Activated CD8-positive, alpha-beta T cell treated with anti-CD3 and anti-CD28 coated beads for 36 hours (primary cell): ENCODE results near the gene RETSAT. TPM values are rescaled to one million over a fixed set of nuclear protein-coding genes. Genes with fewer than 3 reads are reported as not detected.

ENCODE experiments used
- ATAC-seq: fragments of 200-7000 bp; cut with Tn5 transposase; one replicate; pipeline ENCODE4 v1.10.0; 2021; ENCODE audit warnings: mild to moderate bottlenecking, moderate library complexity
- CTCF ChIA-PET: fragments of 350-600 bp; sonication (Branson Sonifier 250); formaldehyde crosslinking; loops from one replicate; lab custom pipeline; 2021; ENCODE audit warnings: antibody characterized with exemption; lab: Charles Lee
- POLR2A ChIA-PET: fragments of 350-600 bp; sonication (Branson Sonifier 250); formaldehyde crosslinking; loops from one replicate; lab custom pipeline; 2021; ENCODE audit warnings: antibody characterized with exemption; lab: Charles Lee
- DNase-seq: peaks from one replicate; pipeline ENCODE4 v3.0.0-alpha.2; 2020
- H3K27ac Mint-ChIP-seq: one replicate; pipeline ENCODE4 v1.8.0; 2021; ENCODE audit warnings: mild to moderate bottlenecking, mixed read lengths
- H3K27me3 Mint-ChIP-seq: one replicate; pipeline ENCODE4 v1.8.0; 2021; ENCODE audit warnings: mixed read lengths
- H3K36me3 Mint-ChIP-seq: one replicate; pipeline ENCODE4 v1.8.0; 2021; ENCODE audit warnings: low read depth, mixed read lengths
- H3K4me1 Mint-ChIP-seq: one replicate; pipeline ENCODE4 v1.8.0; 2021; ENCODE audit warnings: low read depth, mixed read lengths
- H3K4me3 Mint-ChIP-seq: one replicate; pipeline ENCODE4 v1.8.0; 2021; ENCODE audit warnings: mild to moderate bottlenecking, moderate library complexity, mixed read lengths
- H3K9me3 Mint-ChIP-seq: one replicate; pipeline ENCODE4 v1.8.0; 2021; ENCODE audit warnings: mixed read lengths
- CTCF ChIP-seq: fragments of 200-600 bp; IDR thresholded peaks from one replicate; pipeline ENCODE4 v1.8.0; 2022; ENCODE audit warnings: antibody characterized with exemption, mild to moderate bottlenecking
- intact Hi-C: fragments of 100-400 bp; cut with micrococcal nuclease; formaldehyde crosslinking; loops from one replicate; pipeline ENCODE4 v1.10.0; 2022
- total RNA-seq, 2 experiments: library from RNA; stranded (reverse); gene quantifications; one replicate each; pipeline ENCODE4 v1.2.3, GENCODE V29; 2021

Gene RETSAT
- total RNA-seq, 2 experiments from 2014 or later = 21.3 to 22.9 TPM

GRCh38 chr2:85396531-85397470, 42.5 kb upstream of the RETSAT start:
- H3K4me3 Mint-ChIP-seq = no peak overlapping the region
- DNase-seq = no peak
- no peak for ATAC-seq
- H3K9me3 Mint-ChIP-seq = no peaks in the 10 kb centered on the region
- CTCF ChIA-PET = interaction anchor here (3.0 kb wide), 1 partner anchor 155 kb away, joined by 8 read pairs; no protein-coding TSS in a partner anchor
- H3K4me1 Mint-ChIP-seq = peaks cover 6% of the 10 kb centered on the region
- TF ChIP-seq CTCF = no peak
- no peaks in the 10 kb centered on the region for H3K36me3 Mint-ChIP-seq
- no peaks in the 10 kb centered on the region for H3K27me3 Mint-ChIP-seq
- intact Hi-C loops = no loop called here
- no peak overlapping the region for H3K27ac Mint-ChIP-seq
- POLR2A ChIA-PET = no interaction called here

GRCh38 chr2:85395912-85396475, 41.7 kb upstream of the RETSAT start:
- no peaks in the 10 kb centered on the region for H3K36me3 Mint-ChIP-seq

GRCh38 chr2:85394976-85395375, 40.6 kb upstream of the RETSAT start:
- intact Hi-C loops = no loop called here
- no peak for TF ChIP-seq CTCF
- ATAC-seq = no peak
- no peak overlapping the region for H3K4me3 Mint-ChIP-seq
- H3K36me3 Mint-ChIP-seq = no peaks in the 10 kb centered on the region
- ChIA-PET POLR2A (interaction anchor here (0.5 to 1.4 kb wide), 3 partner anchors 10 to 752 kb away, joined by 3 to 4 read pairs (median 3); no protein-coding TSS in a partner anchor), CTCF (interaction anchor here (8.7 kb wide), 1 partner anchor 156 kb away, joined by 108 read pairs; no protein-coding TSS in a partner anchor)
- H3K9me3 Mint-ChIP-seq = no peaks in the 10 kb centered on the region
- peaks cover 6% of the 10 kb centered on the region for H3K4me1 Mint-ChIP-seq
- H3K27ac Mint-ChIP-seq = no peak overlapping the region
- DNase-seq = no peak
- H3K27me3 Mint-ChIP-seq = no peaks in the 10 kb centered on the region

More at GRCh38 chr2:85395912-85396475, 41.7 kb upstream of the RETSAT start:
- POLR2A ChIA-PET = no interaction called here
- Mint-ChIP-seq H3K27me3 (no peaks in the 10 kb centered on the region), H3K27ac (no peak overlapping the region), H3K9me3 (no peaks in the 10 kb centered on the region), H3K4me1 (peaks cover 6% of the 10 kb centered on the region), H3K4me3 (no peak overlapping the region)
- CTCF ChIA-PET = no interaction called here
- TF ChIP-seq CTCF = no peak
- no peak for ATAC-seq
- intact Hi-C loops = no loop called here
- DNase-seq = no peak

GRCh38 chr2:85394261-85394681, 39.9 kb upstream of the RETSAT start:
- no peak overlapping the region for H3K4me3 Mint-ChIP-seq
- DNase-seq (no peak), ATAC-seq (no peak)
- POLR2A ChIA-PET = interaction anchor here (0.6 to 2.0 kb wide), 5 partner anchors 10 to 152 kb away, joined by 3 to 9 read pairs (median 3); no protein-coding TSS in a partner anchor
- no peaks in the 10 kb centered on the region for H3K36me3 Mint-ChIP-seq
- H3K27me3 Mint-ChIP-seq = no peaks in the 10 kb centered on the region
- intact Hi-C loops = no loop called here
- CTCF ChIA-PET = interaction anchor here (0.9 to 8.7 kb wide), 2 partner anchors 62 to 157 kb away, joined by 3 to 108 read pairs; no protein-coding TSS in a partner anchor
- H3K27ac Mint-ChIP-seq = no peak overlapping the region
- no peak for TF ChIP-seq CTCF
- no peaks in the 10 kb centered on the region for H3K9me3 Mint-ChIP-seq
- H3K4me1 Mint-ChIP-seq = peaks cover 6% of the 10 kb centered on the region
